Jurkat, Clone E6-1 (cell line): Measurements from ENCODE around the gene BBS12.
"Not testable (repeated sequence)": the region's sequence is repeated elsewhere in the genome, so short reads cannot be mapped to it uniquely, and the experiment has no call there.

Source experiments
- DNase-seq: peaks from one replicate; pipeline ENCODE4 v3.0.0-alpha.2; 2011; ENCODE audit warnings: low read depth, low spot score
- H3K4me3 ChIP-seq: 2 replicates; pipeline ENCODE4 v1.5.1; 2011; ENCODE audit warnings: mild to moderate bottlenecking, low read length, control low read depth, moderate library complexity

Gene BBS12

DNA sequence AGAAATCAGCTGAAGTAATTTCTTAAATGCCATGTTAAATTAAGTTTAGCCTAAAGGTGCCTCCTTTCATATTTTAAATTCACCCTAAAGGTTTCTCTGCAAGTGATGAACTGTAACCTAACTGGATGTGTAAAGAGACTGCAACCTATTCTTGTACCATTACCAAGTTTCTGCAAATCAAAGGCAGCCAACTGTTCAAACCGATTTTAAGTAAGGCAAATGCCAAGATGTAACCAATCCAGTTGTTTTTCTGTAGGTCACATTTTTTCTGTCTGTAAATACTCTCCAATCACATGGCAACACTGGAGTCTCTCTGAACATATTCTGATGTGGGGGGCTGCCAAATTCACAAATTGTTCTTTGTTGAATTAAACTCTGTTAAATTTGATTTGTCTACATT is 51.8 kb downstream of the BBS12 start:
- H3K4me3 ChIP-seq = no peak overlapping the region
- DNase-seq = no peak

- H3K4me3 ChIP-seq = no peak overlapping the region
Measured at GRCh38 chr4:122785099-122785498, 52.6 kb downstream of the BBS12 start.

DNA sequence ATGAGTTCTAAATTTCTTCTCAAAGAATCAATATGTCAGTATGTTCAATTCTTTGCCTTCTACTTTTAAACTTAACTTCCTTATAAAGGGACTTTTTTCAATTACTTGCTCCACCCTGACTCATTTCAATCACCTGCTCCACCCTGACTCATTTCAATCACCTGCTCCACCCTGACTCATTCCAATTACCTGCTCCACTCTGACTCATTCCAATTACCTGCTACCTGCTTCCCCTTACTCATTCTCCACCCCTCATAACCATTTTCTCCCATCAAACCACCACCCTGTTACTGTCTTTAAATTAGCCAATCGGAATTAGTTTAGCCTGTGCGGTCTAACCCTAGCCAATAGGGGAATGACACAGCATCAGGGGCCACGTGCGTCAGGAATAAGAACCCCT is 53.8 kb downstream of the BBS12 start:
- not testable (repeated sequence) for DNase-seq

More at GRCh38 chr4:122785099-122785498, 52.6 kb downstream of the BBS12 start:
- DNase-seq = no peak

DNA sequence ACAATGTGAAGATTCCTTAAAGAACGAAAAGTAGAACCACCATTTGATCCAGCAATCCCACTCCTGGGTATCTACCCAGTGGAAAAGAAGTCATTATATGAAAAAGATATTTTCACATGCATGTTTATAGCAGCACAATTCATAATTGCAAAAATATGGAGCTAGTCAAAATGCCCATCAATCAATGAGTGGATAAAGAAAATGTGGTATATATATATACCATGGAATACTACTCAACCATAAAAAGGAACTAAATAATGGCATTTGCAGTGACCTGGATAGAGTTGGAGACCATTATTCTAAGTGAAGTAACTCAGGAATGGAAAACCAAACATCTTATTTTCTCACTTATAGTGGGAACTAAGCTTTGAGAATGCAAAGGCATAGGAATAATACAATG is 54.4 kb downstream of the BBS12 start:
- H3K4me3 ChIP-seq, DNase-seq: not testable (repeated sequence)

More for the DNA sequence above, 53.8 kb downstream of the BBS12 start:
- not testable (repeated sequence) for H3K4me3 ChIP-seq

- no peak overlapping the region for H3K4me3 ChIP-seq
- no peak for DNase-seq
Measured at GRCh38 chr4:122787940-122788339, 55.4 kb downstream of the BBS12 start.

DNA sequence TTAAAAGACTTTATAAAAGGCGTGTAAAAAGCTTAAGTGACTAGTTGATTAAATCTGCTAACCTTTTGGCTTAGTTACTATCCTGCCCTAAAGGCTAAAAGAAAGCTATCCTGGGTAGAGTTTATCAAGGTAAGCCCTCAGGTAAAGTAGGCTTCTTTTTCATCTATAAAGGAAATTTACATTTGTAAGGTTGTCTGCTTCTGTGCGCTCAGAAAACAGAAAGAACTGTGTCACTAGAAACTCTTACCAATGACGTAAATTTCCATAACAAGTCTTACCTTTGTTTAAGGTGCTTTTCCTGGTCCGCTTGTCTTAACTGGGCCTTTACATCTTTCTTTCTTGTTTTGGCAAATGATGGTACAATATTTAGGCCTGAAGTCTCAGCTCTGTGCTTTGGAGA is 56.4 kb downstream of the BBS12 start:
- no peak overlapping the region for H3K4me3 ChIP-seq
- no peak for DNase-seq

DNA sequence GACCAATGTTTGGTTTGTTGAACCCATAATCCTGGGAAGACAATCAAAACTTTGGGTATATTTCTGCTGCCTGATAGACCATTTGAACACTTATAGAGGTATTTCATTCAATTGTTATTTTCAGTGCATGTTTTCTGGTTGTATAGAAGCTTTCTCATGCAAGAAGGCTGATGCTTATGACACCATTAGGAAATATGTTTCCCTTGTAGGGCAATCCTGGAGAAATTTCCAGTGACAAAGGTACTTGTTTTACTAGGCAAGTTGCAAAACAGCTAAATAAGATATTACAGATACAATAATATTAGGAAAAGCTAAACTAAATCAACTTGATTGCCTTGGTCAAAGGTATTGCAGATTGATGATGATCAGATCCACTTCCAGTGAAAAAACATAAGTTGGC is 61.3 kb downstream of the BBS12 start:
- H3K4me3 ChIP-seq = no peak overlapping the region
- DNase-seq = no peak
